GM19099 (cell line): ENCODE measurements around the gene ESR1.

ENCODE experiments used
- POLR2A ChIP-seq: IDR thresholded peaks from 3 replicates; pipeline ENCODE4 v1.6.1; 2011; ENCODE audit warnings: low read depth; ENCODE audit not compliant: insufficient read length; ENCODE audit errors: extremely low read depth

ESR1 gene

GRCh38 chr6:151804585-151805285 is 2.7 kb upstream of the ESR1 start:
- no peak for TF ChIP-seq POLR2A

GRCh38 chr6:151805286-151805840 is 2.1 kb upstream of the ESR1 start:
- no peak for TF ChIP-seq POLR2A

GRCh38 chr6:151806757-151807512 is 547 bp upstream of the ESR1 start:
- no peak for TF ChIP-seq POLR2A

GRCh38 chr6:151808371-151809241 is 1.1 kb downstream of the ESR1 start:
- TF ChIP-seq POLR2A: no peak

GRCh38 chr6:151811081-151811480 is 3.6 kb downstream of the ESR1 start:
- no peak for TF ChIP-seq POLR2A

GRCh38 chr6:151813858-151814257 is 6.4 kb downstream of the ESR1 start:
- TF ChIP-seq POLR2A: no peak

- TF ChIP-seq POLR2A: no peak
Observed at GRCh38 chr6:151814614-151815013, 7.1 kb downstream of the ESR1 start.

GRCh38 chr6:151822252-151823111 is 15.0 kb downstream of the ESR1 start:
- no peak for TF ChIP-seq POLR2A

GRCh38 chr6:151826517-151827142 is 19.1 kb downstream of the ESR1 start:
- no peak for TF ChIP-seq POLR2A

GRCh38 chr6:151832710-151833109 is 25.2 kb downstream of the ESR1 start:
- no peak for TF ChIP-seq POLR2A

GRCh38 chr6:151835396-151835795 is 27.9 kb downstream of the ESR1 start:
- TF ChIP-seq POLR2A: no peak

- no peak for TF ChIP-seq POLR2A
Observed at GRCh38 chr6:151837223-151837622, 29.7 kb downstream of the ESR1 start.

- no peak for TF ChIP-seq POLR2A
Observed at GRCh38 chr6:151842816-151843215, 35.3 kb downstream of the ESR1 start.

GRCh38 chr6:151847064-151847463 is 39.6 kb downstream of the ESR1 start:
- no peak for TF ChIP-seq POLR2A
